OCI-LY3 (cell line): ENCODE measurements around the gene DCP2.

Source experiments
- H2AFZ ChIP-seq: fragments of 200-600, 300-600 bp; shearing (Covaris generic); 2 replicates; pipeline ENCODE4 v1.6.0; 2014; ENCODE audit warnings: antibody characterized with exemption, low read depth, low read length
- H3K27ac ChIP-seq: fragments of 200-600, 300-600 bp; sonication (generic); 2 replicates; pipeline ENCODE4 v1.5.1; 2014; ENCODE audit warnings: mild to moderate bottlenecking, low read length, moderate library complexity, mixed read lengths
- H3K27me3 ChIP-seq: fragments of 200-600, 300-600 bp; sonication (generic); 2 replicates; pipeline ENCODE4 v1.6.1; 2014; ENCODE audit warnings: low read depth, low read length, mixed read lengths
- H3K36me3 ChIP-seq: fragments of 200-600, 300-600 bp; sonication (generic); replicated peaks from 2 replicates; pipeline ENCODE3; 2014; ENCODE audit warnings: low read depth, low read length, mixed read lengths
- H3K4me1 ChIP-seq: fragments of 300-600, 200-600 bp; sonication (generic); 2 replicates; pipeline ENCODE4 v1.6.1; 2014; ENCODE audit warnings: low read length, mixed read lengths
- H3K4me2 ChIP-seq: fragments of 200-600, 300-600 bp; sonication (generic); 2 replicates; pipeline ENCODE4 v1.6.1; 2014; ENCODE audit warnings: low read length, mixed read lengths
- H3K4me3 ChIP-seq: fragments of 300-600, 200-600 bp; sonication (generic); 2 replicates; pipeline ENCODE4 v1.5.1; 2014; ENCODE audit warnings: antibody characterized with exemption, mild to moderate bottlenecking, low read length, moderate library complexity
- H3K79me2 ChIP-seq: fragments of 300-600, 200-600 bp; shearing (Covaris generic); 2 replicates; pipeline ENCODE4 v1.6.1; 2014; ENCODE audit warnings: mild to moderate bottlenecking, low read length, mixed read lengths
- H3K9ac ChIP-seq: fragments of 300-600, 200-600 bp; shearing (Covaris generic); 2 replicates; pipeline ENCODE4 v1.6.0; 2014; ENCODE audit warnings: mild to moderate bottlenecking, low read length, moderate library complexity
- H3K9me3 ChIP-seq: fragments of 200-600, 300-600 bp; shearing (Covaris generic); 2 replicates; pipeline ENCODE4 v1.6.1; 2014; ENCODE audit warnings: low read length, mixed read lengths; ENCODE audit not compliant: insufficient read depth
- H4K20me1 ChIP-seq: fragments of 200-600, 300-600 bp; sonication (generic); 2 replicates; pipeline ENCODE4 v1.6.1; 2016; ENCODE audit warnings: low read length, mixed read lengths; ENCODE audit not compliant: insufficient read depth
- EZH2phosphoT487 ChIP-seq: fragments of 200-600 bp; shearing (Covaris generic); IDR thresholded peaks from 2 replicates; pipeline ENCODE4 v1.6.1; 2018; ENCODE audit warnings: antibody characterized with exemption, mixed run types, low read depth
- TF ChIP-seq, protein P1 (sequence below): fragments of 200-600, 300-600 bp; sonication (generic); IDR thresholded peaks from 2 replicates; pipeline ENCODE4 v1.5.1; 2014; ENCODE audit warnings: antibody characterized with exemption, low read length, low read depth

Gene DCP2

DNA sequence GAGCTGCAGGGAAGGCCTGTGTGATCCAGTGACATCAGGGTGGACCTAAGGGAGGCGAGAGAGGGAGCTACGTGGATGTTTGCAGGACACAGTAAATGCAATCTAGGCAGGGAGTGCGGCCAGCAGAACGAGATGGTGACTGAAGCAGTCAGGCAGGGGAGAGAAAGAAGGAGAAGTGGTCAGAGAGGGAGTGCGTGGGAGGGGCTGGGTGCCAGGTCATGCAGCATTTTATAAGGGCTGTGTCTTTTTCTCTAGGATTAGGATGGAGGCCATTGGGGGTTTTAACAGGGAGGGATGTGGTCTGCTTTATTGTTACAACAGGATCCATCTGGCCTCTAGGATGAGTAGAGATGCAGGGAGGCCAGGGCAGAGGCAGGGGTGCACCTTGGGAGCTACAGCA is 80.4 kb downstream of the DCP2 start:
- no peak overlapping the region for H3K4me2 ChIP-seq
- no peak overlapping the region for H3K9ac ChIP-seq
- H3K79me2 ChIP-seq = no peaks in the 10 kb centered on the region
- no peaks in the 10 kb centered on the region for H3K36me3 ChIP-seq
- no peaks in the 10 kb centered on the region for H3K9me3 ChIP-seq
- H3K27ac ChIP-seq = no peak overlapping the region
- H2AFZ ChIP-seq = no peak overlapping the region
- TF ChIP-seq EZH2phosphoT487 = no peak
- TF ChIP-seq, protein P1, sequence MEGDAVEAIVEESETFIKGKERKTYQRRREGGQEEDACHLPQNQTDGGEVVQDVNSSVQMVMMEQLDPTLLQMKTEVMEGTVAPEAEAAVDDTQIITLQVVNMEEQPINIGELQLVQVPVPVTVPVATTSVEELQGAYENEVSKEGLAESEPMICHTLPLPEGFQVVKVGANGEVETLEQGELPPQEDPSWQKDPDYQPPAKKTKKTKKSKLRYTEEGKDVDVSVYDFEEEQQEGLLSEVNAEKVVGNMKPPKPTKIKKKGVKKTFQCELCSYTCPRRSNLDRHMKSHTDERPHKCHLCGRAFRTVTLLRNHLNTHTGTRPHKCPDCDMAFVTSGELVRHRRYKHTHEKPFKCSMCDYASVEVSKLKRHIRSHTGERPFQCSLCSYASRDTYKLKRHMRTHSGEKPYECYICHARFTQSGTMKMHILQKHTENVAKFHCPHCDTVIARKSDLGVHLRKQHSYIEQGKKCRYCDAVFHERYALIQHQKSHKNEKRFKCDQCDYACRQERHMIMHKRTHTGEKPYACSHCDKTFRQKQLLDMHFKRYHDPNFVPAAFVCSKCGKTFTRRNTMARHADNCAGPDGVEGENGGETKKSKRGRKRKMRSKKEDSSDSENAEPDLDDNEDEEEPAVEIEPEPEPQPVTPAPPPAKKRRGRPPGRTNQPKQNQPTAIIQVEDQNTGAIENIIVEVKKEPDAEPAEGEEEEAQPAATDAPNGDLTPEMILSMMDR = no peak
- no peaks in the 10 kb centered on the region for H4K20me1 ChIP-seq
- H3K4me3 ChIP-seq = no peak overlapping the region
- H3K27me3 ChIP-seq = no peaks in the 10 kb centered on the region
- H3K4me1 ChIP-seq = no peaks in the 10 kb centered on the region

DNA sequence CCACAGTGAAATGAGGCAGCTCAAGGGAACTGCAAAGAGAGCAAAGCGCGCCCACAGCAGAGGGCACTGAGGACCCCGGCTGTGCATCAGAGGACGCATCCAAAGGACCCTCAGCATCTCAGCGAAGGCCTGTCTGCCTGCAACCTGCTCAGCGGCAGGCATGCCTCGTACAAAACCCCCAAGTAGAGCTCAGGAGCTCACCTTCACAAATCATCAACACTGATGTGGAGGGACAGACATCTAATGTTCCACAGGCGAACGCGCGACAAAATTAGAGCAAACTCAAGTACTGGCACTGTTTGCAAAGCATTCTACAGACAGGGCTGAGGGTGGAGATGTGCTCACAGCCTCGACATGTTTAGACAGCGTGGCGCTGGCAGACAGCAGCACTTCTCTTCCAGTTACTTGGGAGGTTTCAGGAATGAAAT is 81.0 kb downstream of the DCP2 start:
- TF ChIP-seq, protein P1 = no peak
- no peak for TF ChIP-seq EZH2phosphoT487
- no peak overlapping the region for H3K27ac ChIP-seq
- no peak overlapping the region for H3K4me2 ChIP-seq
- no peak overlapping the region for H3K4me3 ChIP-seq
- H2AFZ ChIP-seq = no peak overlapping the region
- no peaks in the 10 kb centered on the region for H3K27me3 ChIP-seq
- H3K9me3 ChIP-seq = no peaks in the 10 kb centered on the region
- H3K9ac ChIP-seq = no peak overlapping the region
- no peaks in the 10 kb centered on the region for H4K20me1 ChIP-seq
- no peaks in the 10 kb centered on the region for H3K4me1 ChIP-seq
- no peaks in the 10 kb centered on the region for H3K36me3 ChIP-seq
- H3K79me2 ChIP-seq = no peaks in the 10 kb centered on the region

DNA sequence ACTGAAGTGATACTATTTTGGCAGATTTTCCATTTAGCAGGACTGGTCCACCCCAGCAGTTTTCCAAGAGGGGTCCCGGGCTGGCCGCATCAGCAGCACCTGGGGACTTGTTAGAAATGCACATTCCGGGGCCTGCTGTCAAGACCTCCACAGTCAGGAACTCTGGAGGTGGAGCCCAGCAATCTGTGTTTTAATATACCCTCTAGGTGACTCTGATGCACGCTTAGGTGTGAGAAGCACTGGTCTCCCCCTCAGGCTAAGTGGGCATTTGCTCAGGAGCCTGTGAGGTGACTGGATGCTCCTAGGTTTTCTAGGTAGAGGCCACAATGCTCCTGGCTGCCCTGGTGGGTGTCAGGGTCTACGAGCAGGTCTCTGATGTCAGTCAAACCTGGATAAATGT is 81.7 kb downstream of the DCP2 start:
- no peak for TF ChIP-seq EZH2phosphoT487
- Histone ChIP-seq H3K79me2 (no peaks in the 10 kb centered on the region), H3K9ac (no peak overlapping the region), H3K4me2 (no peak overlapping the region), H2AFZ (no peak overlapping the region), H3K27me3 (no peaks in the 10 kb centered on the region), H3K36me3 (no peaks in the 10 kb centered on the region), H3K4me3 (no peak overlapping the region), H4K20me1 (no peaks in the 10 kb centered on the region), H3K4me1 (no peaks in the 10 kb centered on the region), H3K9me3 (no peaks in the 10 kb centered on the region), H3K27ac (no peak overlapping the region)

DNA sequence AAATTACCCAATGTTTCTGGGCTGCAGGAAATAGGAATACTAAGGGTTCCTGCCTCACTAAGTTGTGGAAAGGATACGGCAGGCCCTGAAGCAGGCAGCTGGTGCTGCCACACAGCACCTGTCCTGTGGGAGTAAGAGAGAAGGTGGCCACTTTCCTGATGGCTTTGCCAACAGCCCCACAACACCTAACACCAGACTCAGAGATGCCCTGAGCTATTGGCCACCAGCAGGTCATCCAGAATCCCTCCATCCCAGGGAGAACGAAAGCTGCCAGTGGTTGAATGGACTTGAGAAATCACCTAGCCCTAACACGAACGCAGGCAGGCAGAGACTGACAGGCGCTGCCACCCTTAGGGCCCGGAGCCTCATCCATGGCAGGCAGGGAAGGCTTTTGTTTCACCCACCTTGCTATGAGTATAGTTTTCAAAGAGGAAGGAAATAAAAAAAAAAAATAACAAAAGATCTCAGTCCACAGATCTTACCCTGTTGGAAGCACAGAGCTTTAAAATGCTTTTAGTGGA is 82.2 kb downstream of the DCP2 start:
- Histone ChIP-seq H3K27me3 (no peaks in the 10 kb centered on the region), H3K27ac (no peak overlapping the region), H3K36me3 (no peaks in the 10 kb centered on the region), H3K9ac (no peak overlapping the region), H3K9me3 (no peaks in the 10 kb centered on the region), H3K79me2 (no peaks in the 10 kb centered on the region), H2AFZ (no peak overlapping the region), H4K20me1 (no peaks in the 10 kb centered on the region), H3K4me1 (no peaks in the 10 kb centered on the region), H3K4me2 (no peak overlapping the region), H3K4me3 (no peak overlapping the region)
- TF ChIP-seq, protein P1 = no peak
- TF ChIP-seq EZH2phosphoT487 = no peak
